SH-SY5Y (cell line): ENCODE data around the gene SPATA21.

Source experiments
- GATA2 ChIP-seq: IDR thresholded peaks from 2 replicates; pipeline ENCODE4 v1.6.1; 2011; ENCODE audit warnings: mild to moderate bottlenecking, low read depth, low read length
- GATA3 ChIP-seq: IDR thresholded peaks from 2 replicates; pipeline ENCODE4 v1.6.1; 2011; ENCODE audit warnings: low read depth, mild to moderate bottlenecking, low read length, moderate library complexity

- no peak for TF ChIP-seq GATA2
- no peak for TF ChIP-seq GATA3
These were observed 44.3 kb downstream of the SPATA21 start for GRCh38 chr1:16392740-16393569.
